Upper lobe of left lung (tissue), 4 donors: Measurements from ENCODE around the gene GIGYF1.

Experiments used
- CTCF ChIP-seq, 6 experiments: fragments of 450-650 bp in 4 of 6; fragments of 200-600 bp in 2 of 6; sonication (generic) in 2 of 6; IDR thresholded peaks; one replicate each; pipeline ENCODE4 v1.5.1; 2016 to 2019; ENCODE audit warnings: antibody characterized with exemption in 6 of 6
- EP300 ChIP-seq, 4 donors: sonication (generic); formaldehyde crosslinking; IDR thresholded peaks; one replicate each; pipeline ENCODE4 v1.5.1; 2017; ENCODE audit warnings: antibody characterized with exemption in 4 of 4, control low read depth in 2 of 4
- POLR2A ChIP-seq, 4 donors: fragments of 450-650 bp; IDR thresholded peaks; one replicate each; pipeline ENCODE4 v1.5.1; 2016 to 2017; ENCODE audit warnings: antibody characterized with exemption in 4 of 4, mild to moderate bottlenecking in 2 of 4
- POLR2AphosphoS5 ChIP-seq, 2 donors: sonication (generic); formaldehyde crosslinking; IDR thresholded peaks; one replicate each; pipeline ENCODE4 v1.5.1; 2017; ENCODE audit warnings: antibody characterized with exemption in 2 of 2

- TF ChIP-seq POLR2A (IDR thresholded peaks at IDR 0.05) (peak in 3 of 4 donors; percentile 19 to 83 (median 33)), CTCF (IDR thresholded peaks at IDR 0.05) (no peak), POLR2AphosphoS5 (IDR thresholded peaks at IDR 0.05) (peak; percentile 76 to 95), EP300 (IDR thresholded peaks at IDR 0.05) (peak in 1 of 4 donors; percentile 61)
Observed at GRCh38 chr7:100705753-100706671, 12.0 kb upstream of the GIGYF1 start, which contains the start of gene POP7.
